ENCODE data around the gene NCK1. TPM values are rescaled to one million over a fixed set of nuclear protein-coding genes. Genes with fewer than 3 reads are reported as not detected.

The NCK1 gene
- total and polyA plus RNA-seq, 2 of the 13 experiments (the other 11 are each of a cell fraction or from before 2014, with no cell fraction given), result 14.7 to 30.4 TPM

DNA sequence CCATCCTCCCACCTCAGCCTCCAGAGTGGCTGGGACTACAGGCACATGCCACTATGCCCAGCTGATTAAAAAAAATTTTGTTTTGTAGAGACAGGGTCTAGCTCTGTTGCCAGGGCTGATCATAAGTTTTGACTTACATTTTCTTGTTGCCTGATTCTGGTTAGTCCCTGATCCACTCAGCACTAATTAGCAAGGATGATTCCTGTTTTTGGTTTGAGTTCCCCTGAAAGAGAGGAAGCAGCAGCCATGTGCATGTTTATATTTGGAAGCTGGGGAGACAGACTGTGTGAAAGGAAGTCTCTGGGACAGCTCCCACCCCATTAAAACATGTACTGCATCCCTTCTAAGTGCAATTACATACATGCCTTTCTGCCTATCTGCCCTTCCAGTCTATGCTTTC, 3.6 kb upstream of the NCK1 start:
- no peak for TF ChIP-seq BRCA1 (CRISPR knock-in tag; IDR thresholded peaks at IDR 0.05)
- TF ChIP-seq, protein P1, sequence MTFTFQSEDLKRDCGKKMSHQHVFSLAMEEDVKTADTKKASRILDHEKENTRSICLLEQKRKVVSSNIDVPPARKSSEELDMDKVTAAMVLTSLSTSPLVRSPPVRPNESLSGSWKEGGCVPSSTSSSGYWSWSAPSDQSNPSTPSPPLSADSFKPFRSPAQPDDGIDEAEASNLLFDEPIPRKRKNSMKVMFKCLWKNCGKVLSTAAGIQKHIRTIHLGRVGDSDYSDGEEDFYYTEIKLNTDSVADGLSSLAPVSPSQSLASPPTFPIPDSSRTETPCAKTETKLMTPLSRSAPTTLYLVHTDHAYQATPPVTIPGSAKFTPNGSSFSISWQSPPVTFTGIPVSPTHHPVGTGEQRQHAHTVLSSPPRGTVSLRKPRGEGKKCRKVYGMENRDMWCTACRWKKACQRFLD (CRISPR knock-in tag; IDR thresholded peaks at IDR 0.05; ENCODE audit: borderline replicate concordance), result no peak
- H3K9me3 ChIP-seq (ENCODE audit: low read length), result no peaks in the 10 kb centered on the region
- H3K4me3 ChIP-seq (replicated peaks in 1 of 3; ENCODE audit: insufficient read depth in 1 of 3, low read depth in 2 of 3, low read length in 3 of 3), result no peak overlapping the region
- peaks cover 14% of the 10 kb centered on the region for H3K4me1 ChIP-seq (ENCODE audit: insufficient read depth, low read length)
- ATAC-seq, result no peak
- no peak for FAIRE-seq
- intact Hi-C loops (cut with micrococcal nuclease; ENCODE audit: unreplicated experiment), result no loop called here
- peaks cover 22% of the 10 kb centered on the region for H3K79me2 ChIP-seq (ENCODE audit: insufficient read depth, low read length)
- CTCF ChIA-PET (ENCODE audit: low intra/inter-chr PET ratio, low total read pairs), result no interaction called here
- no peak overlapping the region for H2AFZ ChIP-seq (ENCODE audit: low read length)
- no peaks in the 10 kb centered on the region; the same call in 1 of the 2 replicates for H4K20me1 ChIP-seq (ENCODE audit: insufficient read depth, low read length)
- H3K4me2 ChIP-seq (ENCODE audit: low read depth, low read length), result no peak overlapping the region
- DNase-seq (ENCODE audit: low spot score), result no peak
- no TSS peak for BruUV-seq (replicated peaks)
- no peak overlapping the region for H3K27ac ChIP-seq (ENCODE audit: extremely low read length, insufficient read depth, low read length)
- no peak overlapping the region for H3K9ac ChIP-seq (ENCODE audit: insufficient read depth, low read depth, low read length)
- in situ Hi-C loops (cut with HindIII; ENCODE audit: extremely low pct_ligation_motif_present, low pct_unique_long_range_greater_than_20kb), result no loop called here
- POLR2A ChIA-PET, result no interaction called here
- no peaks in the 10 kb centered on the region; a peak in 1 of 5 replicates for H3K27me3 ChIP-seq (ENCODE audit: control insufficient read depth in 1 of 2, insufficient read depth in 2 of 2, low read length in 2 of 2)
- peaks cover 0 to 7% of the 10 kb centered on the region in 2 experiments; a peak in 4 of 5 replicates for H3K36me3 ChIP-seq (replicated peaks in 1 of 2; ENCODE audit: control insufficient read depth in 1 of 2, insufficient read depth in 2 of 2, low read length in 2 of 2)

DNA sequence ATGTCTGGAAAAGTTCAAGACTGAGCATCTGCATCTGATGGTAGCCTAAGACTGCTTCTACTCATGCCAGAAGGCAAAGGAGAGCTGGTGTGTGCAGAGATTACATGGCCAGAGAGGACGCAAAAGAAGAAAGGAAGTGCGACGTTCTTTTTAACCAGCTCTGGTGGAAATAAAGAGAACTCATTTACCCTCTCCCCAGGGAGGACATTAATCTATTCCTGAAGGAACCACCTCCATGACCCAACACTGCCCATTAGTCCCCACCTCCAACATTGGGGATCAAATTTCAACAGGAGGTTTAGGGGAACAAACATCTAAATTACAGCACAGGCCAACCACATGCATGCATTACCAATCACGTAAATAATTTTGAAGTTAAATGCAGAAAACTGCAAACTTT, 1.5 kb upstream of the NCK1 start:
- Histone ChIP-seq H3K4me3 (replicated peaks in 1 of 3; ENCODE audit: insufficient read depth in 1 of 3, low read depth in 2 of 3, low read length in 3 of 3) (peak overlapping the region in 1 of 3 experiments; percentile 88; a peak in 2 of 6 replicates), H4K20me1 (ENCODE audit: insufficient read depth, low read length) (no peaks in the 10 kb centered on the region; the same call in 1 of the 2 replicates), H3K27me3 (ENCODE audit: control insufficient read depth in 1 of 2, insufficient read depth in 2 of 2, low read length in 2 of 2) (no peaks in the 10 kb centered on the region; a peak in 1 of 5 replicates), H3K27ac (ENCODE audit: extremely low read length, insufficient read depth, low read length) (no peak overlapping the region), H3K79me2 (ENCODE audit: insufficient read depth, low read length) (peaks cover 32% of the 10 kb centered on the region), H3K4me2 (ENCODE audit: low read depth, low read length) (peak overlapping the region; percentile 97), H3K36me3 (replicated peaks in 1 of 2; ENCODE audit: control insufficient read depth in 1 of 2, insufficient read depth in 2 of 2, low read length in 2 of 2) (no peaks in the 10 kb centered on the region), H3K9ac (ENCODE audit: insufficient read depth, low read depth, low read length) (peak overlapping the region; percentile 75; the same call in 1 of the 2 replicates), H2AFZ (ENCODE audit: low read length) (no peak overlapping the region), H3K4me1 (ENCODE audit: insufficient read depth, low read length) (peaks cover 14% of the 10 kb centered on the region), H3K9me3 (ENCODE audit: low read length) (no peaks in the 10 kb centered on the region)
- intact Hi-C loops (cut with micrococcal nuclease; ENCODE audit: unreplicated experiment), result loop anchor here (5.0 kb wide), 2 partner anchors 92 to 783 kb away; no protein-coding TSS in a partner anchor
- ATAC-seq (no peak), FAIRE-seq (no peak), DNase-seq (ENCODE audit: low spot score) (no peak)
- no TSS peak for BruUV-seq (replicated peaks)
- TF ChIP-seq MAFK (conservative IDR thresholded peaks at IDR 0.05 in 1 of 2, IDR thresholded peaks at IDR 0.05 in 1 of 2; ENCODE audit: low read length in 2 of 2) (no peak), SIX1 (CRISPR knock-in tag; IDR thresholded peaks at IDR 0.05; ENCODE audit: borderline replicate concordance) (peak; percentile 44; the same call in 1 of the 2 replicates)
- ChIA-PET CTCF (ENCODE audit: low intra/inter-chr PET ratio, low total read pairs) (no interaction called here), POLR2A (interaction anchor here (2.1 to 3.3 kb wide), 2 partner anchors 9 to 108 kb away, joined by 16 to 39 read pairs; partner anchors contain the start of gene STAG1)
- in situ Hi-C loops (cut with HindIII; ENCODE audit: extremely low pct_ligation_motif_present, low pct_unique_long_range_greater_than_20kb), result no loop called here
- WGBS (ENCODE audit: low lambda C conversion rate), result 85% methylated on average over 4 of the region's 4 CpGs
